A549 treated with DMSO at 1 μM for 4 hours (cell line): ENCODE data around the gene AMOTL2. TPM values are rescaled to one million over a fixed set of nuclear protein-coding genes. Genes with fewer than 3 reads are reported as not detected.

Source experiments
- total RNA-seq: library from RNA; stranded (reverse); fragments of 200-300 nt; extraction: Qiagen RNA extraction; gene quantifications from 5 replicates; pipeline ENCODE4 v1.2.3, GENCODE V29; 2022; ENCODE audit warnings: low read depth

AMOTL2 gene
- total RNA-seq: 43.8 to 45.0 TPM (median 44.7 TPM) in 5 replicates

DNA sequence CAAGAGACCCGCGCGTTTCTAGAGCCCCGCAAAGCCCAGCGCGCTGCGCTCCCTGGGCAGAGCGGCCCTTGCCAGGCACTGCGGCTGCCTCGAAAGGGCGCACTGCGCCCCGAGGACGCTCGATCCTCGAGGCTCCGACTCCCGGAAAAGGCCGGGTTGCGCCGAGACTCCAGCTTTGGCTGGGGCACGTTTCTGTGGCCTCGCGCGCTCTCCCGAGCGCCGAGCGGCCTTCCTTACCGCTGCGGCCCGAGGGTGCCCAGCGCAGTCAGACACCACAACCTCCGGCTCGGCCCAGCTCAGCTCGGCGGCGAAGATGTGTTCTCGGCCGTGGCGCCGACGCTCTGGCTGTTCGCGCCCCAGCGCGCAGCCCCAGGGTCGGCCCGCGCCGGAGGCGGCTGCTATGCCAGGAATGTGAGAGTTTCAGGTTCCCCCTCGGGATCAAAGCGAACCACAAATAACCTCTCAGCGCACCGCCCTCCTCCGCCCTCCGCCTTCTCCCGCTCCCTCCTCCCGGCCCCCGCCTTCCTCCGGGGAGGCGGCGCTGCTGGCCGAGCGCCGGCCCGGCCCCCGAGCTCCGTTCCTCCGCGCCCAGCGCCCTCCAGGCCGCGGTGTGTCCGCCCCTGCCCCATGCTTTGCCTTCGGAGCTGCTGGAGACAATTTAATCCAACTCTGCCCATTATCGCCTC, at the start of gene AMOTL2:
Gene AMOTL2 (minus strand): TSS at position 343 of the 686 bp plus-strand sequence. CDS start 3,014 bp downstream, outside the sequence.

Other genes starting within 250 kb of the AMOTL2 start
- 28.9 to 34.4 TPM (median 33.6 TPM) in 5 replicates for gene RYK, start 123.6 kb downstream of the AMOTL2 start, total RNA-seq
- 45.4 to 54.0 TPM (median 50.5 TPM) in 5 replicates for gene ANAPC13, start 111.5 kb upstream of the AMOTL2 start, total RNA-seq
- gene CEP63, start 111.6 kb upstream of the AMOTL2 start, total RNA-seq: 10.9 to 16.7 TPM (median 15.1 TPM) in 5 replicates